GM12878 (cell line): ENCODE data around the gene ARID3A. TPM values are rescaled to one million over a fixed set of nuclear protein-coding genes. Genes with fewer than 3 reads are reported as not detected.

Experiments used
- ATAC-seq: fragments of 200-7000 bp; cut with Tn5 transposase; 3 replicates; pipeline ENCODE4 v1.9.1; 2020; ENCODE audit warnings: mild to moderate bottlenecking, moderate library complexity
- BruUV-seq: library from RNA; stranded (reverse); fragments of 400-500 nt; replicated peaks from 2 replicates; lab custom pipeline; 2021; lab: Mats Ljungman, UMichigan
- CTCF ChIA-PET: fragments of 300-600 bp; sonication (Branson Sonifier 250); formaldehyde crosslinking; extraction: SDS; loops from one replicate; lab custom pipeline; 2021; ENCODE audit warnings: inconsistent platforms; lab: Yijun Ruan, JAX
- POLR2A ChIA-PET: fragments of 350-600 bp; formaldehyde crosslinking; extraction: SDS; loops from one replicate; lab custom pipeline; 2021; ENCODE audit warnings: inconsistent platforms; lab: Charles Lee
- RAD21 ChIA-PET: fragments of 300-600 bp; sonication (Branson Sonifier 250); formaldehyde crosslinking; loops from one replicate; lab custom pipeline; 2023; ENCODE audit warnings: antibody characterized with exemption; ENCODE audit not compliant: unreplicated experiment; lab: Charles Lee
- SMC1A ChIA-PET: fragments of 300-600 bp; sonication (Branson Sonifier 250); formaldehyde crosslinking; loops from one replicate; lab custom pipeline; 2023; ENCODE audit not compliant: unreplicated experiment, uncharacterized antibody; lab: Charles Lee
- DNase-seq: peaks from one replicate; pipeline ENCODE4 v3.0.0-alpha.2; 2011; ENCODE audit warnings: low read depth, low spot score
- FAIRE-seq: peaks from 3 replicates; lab custom pipeline; 2011; peaks lifted over from hg19 to GRCh38; lab: Jason Lieb, UNC
- H2AFZ ChIP-seq: 2 replicates; pipeline ENCODE4 v1.6.0; 2011; ENCODE audit warnings: low read depth, low read length, control low read depth; ENCODE audit not compliant: control insufficient read depth
- H3K27ac ChIP-seq: 2 replicates; pipeline ENCODE4 v1.5.1; 2011; ENCODE audit warnings: control low read depth; ENCODE audit not compliant: control insufficient read depth, insufficient read depth
- H3K27me3 ChIP-seq, 2 experiments: replicated peaks in 1 of 2; 2 replicates each; pipeline versions ENCODE4 v1.6.0 to v1.6.1; 2011; ENCODE audit warnings: low read length in 1 of 2; ENCODE audit not compliant: control insufficient read depth in 2 of 2, insufficient read depth in 2 of 2
- H3K36me3 ChIP-seq, 2 experiments: 2 replicates each; pipeline ENCODE4 v1.5.1; 2011; ENCODE audit warnings: low read length in 1 of 2; ENCODE audit not compliant: control insufficient read depth in 2 of 2, insufficient read depth in 2 of 2
- H3K4me1 ChIP-seq: 2 replicates; pipeline ENCODE4 v1.6.1; 2011; ENCODE audit warnings: mild to moderate bottlenecking, low read length, moderate library complexity, mixed read lengths; ENCODE audit not compliant: control insufficient read depth, insufficient read depth
- H3K4me2 ChIP-seq: 2 replicates; pipeline ENCODE4 v1.6.0; 2011; ENCODE audit warnings: control low read depth; ENCODE audit not compliant: control insufficient read depth, insufficient read depth
- H3K4me3 ChIP-seq: fragments of 200-600 bp; sonication (generic); 2 replicates; pipeline ENCODE4 v1.5.1; 2016
- H3K79me2 ChIP-seq: 2 replicates; pipeline ENCODE4 v1.6.0; 2011; ENCODE audit warnings: low read length; ENCODE audit not compliant: control insufficient read depth, insufficient read depth
- H3K9ac ChIP-seq: 2 replicates; pipeline ENCODE4 v1.8.0; 2011; ENCODE audit warnings: low read length, control low read depth, mixed read lengths; ENCODE audit not compliant: control insufficient read depth, insufficient read depth
- H3K9me3 ChIP-seq: replicated peaks from 3 replicates; pipeline ENCODE4 v1.5.1; 2011; ENCODE audit warnings: mild to moderate bottlenecking, low read length; ENCODE audit not compliant: control insufficient read depth, insufficient read depth
- H4K20me1 ChIP-seq: 2 replicates; pipeline ENCODE4 v1.6.0; 2011; ENCODE audit not compliant: control insufficient read depth, insufficient read depth
- EP300 ChIP-seq, 2 experiments: fragments of 150-350 bp in 1 of 2; IDR thresholded peaks; 2 replicates each; pipeline ENCODE4 v1.6.1; 2011 to 2012; ENCODE audit warnings: low read depth in 2 of 2, low read length in 2 of 2, borderline replicate concordance in 1 of 2, improper control_type of control experiment in 1 of 2, inconsistent platforms in 1 of 2; ENCODE audit not compliant: control insufficient read depth in 1 of 2
- FOS ChIP-seq: IDR thresholded peaks from 3 replicates; pipeline ENCODE4 v1.6.1; 2011; ENCODE audit warnings: borderline replicate concordance; ENCODE audit not compliant: insufficient read length; ENCODE audit errors: extremely low read depth
- GATAD2B ChIP-seq: fragments of 450-650 bp; conservative IDR thresholded peaks from 2 replicates; pipeline ENCODE4 v1.6.1; 2017; ENCODE audit warnings: low read depth, mild to moderate bottlenecking, moderate library complexity
- NR2F1 ChIP-seq: fragments of 450-650 bp; conservative IDR thresholded peaks from 2 replicates; pipeline ENCODE4 v1.6.1; 2017; ENCODE audit warnings: mild to moderate bottlenecking
- WGBS: methylation state at CpG from one replicate; pipeline ENCODE4 v1.1.6; 2016; ENCODE audit warnings: low lambda C conversion rate; ENCODE audit not compliant: insufficient replicate concordance, insufficient coverage; ENCODE audit errors: missing lambda C conversion rate; 5-methylcytosine and 5-hydroxymethylcytosine counted together
- in situ Hi-C: fragments of 300-500 bp; cut with MboI; formaldehyde crosslinking; loops from 9 replicates; pipeline ENCODE4 v1.14.3; 2018; ENCODE audit warnings: mixed read lengths
- intact Hi-C: fragments of 100-400 bp; cut with micrococcal nuclease; formaldehyde crosslinking; loops from one replicate; pipeline ENCODE4 v1.14.2; 2022; ENCODE audit not compliant: unreplicated experiment
- polyA plus RNA-seq, 11 experiments: library from polyadenylated mRNA; depleted of rRNA in 4 of 11; unstranded in 6 of 11; stranded (reverse) in 5 of 11; fragments of >200 nt; fragmentation: Nextera tagmentation in 4 of 11; fragmentation: Illumina TruSeq in 1 of 11; extraction: Ambion mirVana in 4 of 11; extraction: Trizol in 1 of 11; gene quantifications; 1 replicate in 1 of 11; 2 replicates in 10 of 11; pipeline versions ENCODE4 v1.2.1 to v1.2.3, GENCODE V29; 2011 to 2016; ENCODE audit warnings: inconsistent platforms in 2 of 11, missing spikeins in 2 of 11, low read depth in 1 of 11
- total RNA-seq, 4 experiments: library from RNA; depleted of rRNA in 3 of 4; stranded (reverse); fragments of >200 nt in 3 of 4; fragmentation: Illumina TruSeq in 1 of 4; extraction: Trizol in 1 of 4; gene quantifications; 2 replicates each; pipeline versions ENCODE4 v1.2.1 to v1.2.3, GENCODE V29; 2013 to 2021
- TF ChIP-seq, protein P1 (sequence below): IDR thresholded peaks from 2 replicates; pipeline ENCODE4 v1.6.1; 2011; ENCODE audit warnings: borderline replicate concordance, low read depth, mild to moderate bottlenecking, moderate library complexity, low read length; ENCODE audit not compliant: insufficient read depth, poor library complexity, severe bottlenecking
- TF ChIP-seq, protein P2 (sequence below): IDR thresholded peaks from 2 replicates; pipeline ENCODE4 v1.6.1; 2011; ENCODE audit warnings: low read depth, mild to moderate bottlenecking, low read length, moderate library complexity, borderline replicate concordance; ENCODE audit errors: extremely low read depth

ARID3A gene
- total and polyA plus RNA-seq, 10 of the 15 experiments (the other 5 are each of a cell fraction or from before 2014, with no cell fraction given) = 0.76 to 70.0 (median 16.7) TPM

DNA sequence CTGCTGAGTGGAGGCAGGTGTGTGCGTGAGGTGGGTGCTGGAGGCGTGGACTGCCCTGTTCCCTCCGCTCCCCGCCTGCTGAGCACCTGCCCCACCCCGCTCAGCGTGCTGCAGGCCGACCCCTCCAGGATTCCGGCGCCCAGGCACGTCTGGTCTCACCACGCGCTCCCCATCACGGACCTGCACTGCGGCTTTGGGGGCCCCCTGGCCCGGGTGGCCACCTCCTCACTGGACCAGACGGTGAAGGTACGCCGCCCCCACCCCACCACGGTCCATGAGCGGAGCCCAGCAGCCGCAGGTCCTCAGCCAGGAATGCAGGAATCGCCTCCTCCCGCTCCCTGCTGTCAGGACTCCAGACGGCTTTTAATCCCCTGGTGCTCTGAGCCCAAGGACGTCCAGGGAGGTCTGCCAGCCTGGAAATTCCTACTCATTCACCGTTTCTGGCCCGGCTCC is 64.3 kb downstream of the ARID3A start:
- no peaks in the 10 kb centered on the region for H4K20me1 ChIP-seq
- no peak overlapping the region for H3K9ac ChIP-seq
- H3K27ac ChIP-seq = no peak overlapping the region
- DNase-seq (no peak), FAIRE-seq (no peak), ATAC-seq (no peak)
- no peaks in the 10 kb centered on the region; the same call in 1 of the 2 replicates for H3K79me2 ChIP-seq
- TF ChIP-seq NR2F1 (no peak), GATAD2B (no peak), FOS (no peak), EP300 (IDR thresholded peaks at IDR 0.05; ENCODE audit: borderline replicate concordance in 1 of 2, control insufficient read depth in 1 of 2, low read depth in 2 of 2, low read length in 2 of 2) (no peak)
- TF ChIP-seq, protein P1, sequence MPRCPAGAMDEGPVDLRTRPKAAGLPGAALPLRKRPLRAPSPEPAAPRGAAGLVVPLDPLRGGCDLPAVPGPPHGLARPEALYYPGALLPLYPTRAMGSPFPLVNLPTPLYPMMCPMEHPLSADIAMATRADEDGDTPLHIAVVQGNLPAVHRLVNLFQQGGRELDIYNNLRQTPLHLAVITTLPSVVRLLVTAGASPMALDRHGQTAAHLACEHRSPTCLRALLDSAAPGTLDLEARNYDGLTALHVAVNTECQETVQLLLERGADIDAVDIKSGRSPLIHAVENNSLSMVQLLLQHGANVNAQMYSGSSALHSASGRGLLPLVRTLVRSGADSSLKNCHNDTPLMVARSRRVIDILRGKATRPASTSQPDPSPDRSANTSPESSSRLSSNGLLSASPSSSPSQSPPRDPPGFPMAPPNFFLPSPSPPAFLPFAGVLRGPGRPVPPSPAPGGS = no peak
- TF ChIP-seq, protein P2, sequence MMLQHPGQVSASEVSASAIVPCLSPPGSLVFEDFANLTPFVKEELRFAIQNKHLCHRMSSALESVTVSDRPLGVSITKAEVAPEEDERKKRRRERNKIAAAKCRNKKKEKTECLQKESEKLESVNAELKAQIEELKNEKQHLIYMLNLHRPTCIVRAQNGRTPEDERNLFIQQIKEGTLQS = no peak
- SMC1A ChIA-PET = no interaction called here
- no peak overlapping the region for H3K4me2 ChIP-seq
- no peaks in the 10 kb centered on the region for H3K27me3 ChIP-seq
- peaks cover 4 to 15% of the 10 kb centered on the region in 2 experiments; a peak in 3 of 4 replicates for H3K36me3 ChIP-seq
- H3K9me3 ChIP-seq = no peaks in the 10 kb centered on the region
- 94% methylated on average over 27 of the region's 27 CpGs for WGBS
- intact Hi-C loops (no loop called here), in situ Hi-C loops (no loop called here)
- no TSS peak for BruUV-seq
- H3K4me3 ChIP-seq = no peak overlapping the region
- POLR2A ChIA-PET = no interaction called here
- CTCF ChIA-PET = no interaction called here
- H2AFZ ChIP-seq = no peak overlapping the region
- RAD21 ChIA-PET = no interaction called here
- H3K4me1 ChIP-seq = no peaks in the 10 kb centered on the region
